ENCODE measurements around the gene CHST1.

CHST1 gene

DNA sequence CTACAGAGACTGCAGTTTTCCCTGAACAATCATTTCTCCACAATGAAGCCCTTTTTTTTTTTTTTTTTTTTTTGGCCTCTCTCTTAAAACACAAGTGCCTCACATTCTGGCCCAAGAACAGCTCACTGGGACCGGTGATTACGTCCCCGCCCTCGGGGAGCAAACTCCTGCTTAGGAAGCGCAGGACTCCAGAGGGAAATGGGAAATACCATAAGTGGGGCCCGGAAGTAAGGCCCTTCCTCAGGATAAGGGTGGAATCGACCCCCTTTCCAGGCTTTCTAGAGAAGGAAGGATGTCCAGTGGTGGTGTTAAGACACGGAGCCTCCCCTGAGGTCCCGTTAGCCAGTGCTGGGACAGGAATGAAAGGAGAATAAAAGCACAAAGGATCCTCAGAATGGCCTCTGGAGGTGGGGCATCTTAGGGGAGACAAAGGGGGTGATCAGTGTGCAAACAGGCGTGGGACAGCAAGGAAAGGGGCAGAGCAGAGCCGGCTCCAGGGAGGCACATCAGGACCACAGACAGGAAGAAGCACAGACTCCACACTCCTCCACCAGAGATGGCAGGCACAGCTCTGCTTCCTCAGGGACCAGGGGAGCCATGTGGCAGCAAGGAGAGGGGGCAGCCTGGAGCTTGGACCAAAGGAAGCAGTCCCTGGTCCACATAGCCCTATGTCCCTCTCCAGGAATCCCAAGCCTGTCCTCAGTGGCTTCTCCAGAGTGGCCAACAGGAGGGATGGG, 61.3 kb downstream of the CHST1 start:
- no peak for DNase-seq

DNA sequence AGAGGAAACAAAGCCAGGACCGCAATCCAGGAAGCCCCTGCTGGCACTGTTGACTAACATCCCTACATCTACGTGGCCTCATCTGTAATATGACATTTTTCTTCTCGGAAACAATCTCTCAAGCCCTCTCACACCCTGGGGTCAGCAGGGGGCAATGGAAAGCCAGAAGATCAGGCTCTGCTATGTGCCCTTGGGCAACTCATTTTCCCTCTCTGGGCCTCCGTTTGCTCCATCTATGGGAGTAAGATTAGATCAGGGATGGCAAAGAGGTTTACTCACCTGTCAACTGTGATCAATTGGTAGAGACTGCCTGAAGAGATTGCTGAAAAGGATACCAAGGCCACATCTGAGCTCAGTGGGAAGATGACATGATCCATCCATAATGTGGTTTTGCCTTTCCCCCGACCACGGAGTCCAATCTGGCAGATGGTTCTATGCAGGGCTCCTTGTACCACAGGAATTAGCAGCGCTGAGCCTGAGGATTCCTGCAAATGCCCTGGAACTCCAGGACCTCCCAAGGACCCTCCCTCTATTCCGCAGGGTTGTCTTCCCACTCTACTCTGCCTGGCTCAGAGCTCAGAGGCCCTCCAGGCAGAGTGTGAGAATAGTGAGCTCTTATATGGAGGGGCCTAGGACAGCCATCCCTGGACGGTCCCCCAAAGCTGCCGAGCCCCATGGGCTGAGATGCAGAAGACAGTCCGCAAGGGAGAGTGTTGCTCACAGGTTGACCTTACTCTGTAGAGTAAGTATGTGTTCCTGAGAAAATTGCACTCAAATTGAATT, 66.1 kb downstream of the CHST1 start:
- DNase-seq: no peak

All from fibroblast of skin of right biceps (primary cell).